GM21576 (cell line): ENCODE results near the gene PLIN4.
"Not testable (repeated sequence)": the region's sequence is repeated elsewhere in the genome, so short reads cannot be mapped to it uniquely, and the experiment has no call there.

Source experiments
- ATAC-seq: cut with Tn5 transposase; IDR thresholded peaks from one replicate; pipeline ENCODE4 v1.9.1; 2021; ENCODE audit warnings: mild to moderate bottlenecking, moderate library complexity; ENCODE audit not compliant: unreplicated experiment

PLIN4 gene

GRCh38 chr19:4527377-4527776 lies 9.1 kb upstream of the PLIN4 start:
- not testable (repeated sequence) for ATAC-seq

DNA sequence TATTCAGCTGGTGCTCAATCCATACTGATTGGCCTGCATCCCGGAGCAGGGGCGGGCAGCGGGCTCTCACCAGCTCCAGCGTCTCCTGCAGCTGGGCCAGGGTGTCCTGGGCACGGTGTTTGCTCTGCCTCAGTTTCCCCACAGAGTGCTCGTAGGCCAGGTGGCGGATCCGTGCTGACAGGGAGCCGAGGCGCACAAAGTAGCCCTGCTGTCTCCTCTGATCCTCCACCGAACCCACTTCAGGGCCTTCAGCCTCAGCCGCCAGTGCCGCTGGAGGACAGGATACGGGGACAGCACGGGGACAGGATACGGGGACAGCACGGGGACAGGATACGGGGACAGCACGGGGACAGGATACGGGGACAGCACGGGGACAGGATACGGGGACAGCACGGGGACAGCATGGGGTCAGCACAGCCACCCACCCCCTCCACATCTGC lies 7.3 kb upstream of the PLIN4 start:
- ATAC-seq, result no peak

DNA sequence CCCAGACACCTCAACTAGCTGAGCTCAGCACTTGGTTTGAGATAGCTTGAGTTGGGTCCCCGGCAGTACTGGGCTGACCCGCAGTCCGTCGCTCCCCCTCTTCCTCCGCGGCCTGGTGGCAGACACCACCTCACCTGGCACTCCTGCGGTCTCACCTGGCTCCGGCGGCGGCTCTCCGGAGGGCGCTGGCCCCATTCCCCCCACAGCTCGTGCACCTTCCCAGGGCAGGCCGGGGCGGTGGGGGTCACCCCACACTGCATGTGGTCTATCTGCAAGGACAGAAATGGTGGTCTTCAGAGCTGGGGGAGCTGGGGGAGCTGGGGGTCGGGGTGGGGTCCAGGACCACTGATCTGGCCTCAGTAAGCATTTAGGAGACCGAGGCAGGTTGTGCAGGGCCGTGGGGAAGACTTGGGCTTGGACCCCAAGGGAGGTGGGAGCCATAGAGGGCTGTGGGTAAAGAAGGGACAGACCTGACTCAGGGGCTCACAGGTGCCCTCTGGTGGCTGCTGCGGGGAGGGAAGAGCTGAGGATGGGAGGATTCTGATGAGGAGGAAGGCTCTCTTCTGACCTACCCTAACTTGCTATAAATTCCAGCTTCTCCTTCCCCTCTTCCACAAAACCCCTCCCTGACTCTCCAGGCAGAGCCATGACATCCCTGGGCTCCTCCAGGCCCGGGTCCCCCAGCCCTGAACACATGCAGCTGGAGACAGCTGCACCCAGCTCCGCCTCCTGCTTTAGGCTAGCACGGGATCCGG lies 6.7 kb upstream of the PLIN4 start:
- no peak for ATAC-seq

GRCh38 chr19:4523306-4524110 lies 5.2 kb upstream of the PLIN4 start:
- ATAC-seq, result no peak

DNA sequence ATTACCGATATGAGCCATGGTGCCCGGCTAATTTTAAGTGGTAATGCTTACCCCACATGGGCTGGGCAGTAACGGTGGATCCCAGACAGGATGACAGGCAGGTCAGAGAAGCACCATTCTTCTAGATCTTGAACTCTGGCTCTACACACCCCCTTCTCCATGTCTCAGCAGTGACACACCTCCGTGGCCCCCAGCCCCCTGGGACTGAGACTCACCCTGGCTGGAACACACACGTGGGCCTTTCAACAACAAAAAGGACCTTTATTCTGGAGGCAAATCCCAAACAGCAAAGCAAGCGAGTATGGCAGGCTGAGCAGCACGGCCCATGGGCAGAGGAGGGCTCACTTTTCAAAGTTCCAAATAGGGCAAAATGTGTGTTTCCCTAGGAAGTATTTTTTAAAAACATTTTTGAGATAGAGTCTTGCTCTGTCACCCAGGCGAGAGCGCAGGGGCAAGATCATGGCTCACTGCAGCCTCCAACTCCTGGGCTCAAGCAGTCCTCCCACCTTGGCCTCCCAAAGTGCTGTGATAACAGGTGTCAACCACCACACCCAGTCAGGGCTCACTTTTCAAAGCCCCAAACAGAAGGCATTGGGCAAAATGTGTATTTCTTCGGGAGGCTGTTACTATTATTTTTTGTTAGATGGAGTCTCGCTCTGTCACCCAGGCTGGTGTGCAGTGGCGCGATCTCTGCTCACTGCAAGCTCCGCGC lies 4.2 kb upstream of the PLIN4 start:
- ATAC-seq, result no peak

DNA sequence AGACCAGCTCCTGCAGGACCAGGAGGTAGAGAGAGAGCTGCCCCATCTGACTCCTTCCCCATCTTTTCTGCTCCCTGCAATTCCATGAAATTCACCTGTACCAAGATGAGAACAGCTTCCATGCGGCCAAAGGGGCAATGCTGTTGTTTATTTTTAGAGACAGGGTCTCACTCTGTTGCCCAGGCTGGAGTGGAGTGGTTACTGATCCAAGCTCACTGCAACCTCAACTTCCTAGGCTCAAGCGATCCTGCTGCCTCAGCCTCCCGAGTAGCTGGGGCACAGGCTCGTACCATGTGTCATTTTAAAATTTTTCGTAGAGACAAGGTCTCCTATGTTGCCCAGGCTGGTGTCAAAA lies 3.6 kb upstream of the PLIN4 start:
- ATAC-seq, result no peak

- ATAC-seq, result no peak
Measured at GRCh38 chr19:4521170-4521887, 3.0 kb upstream of the PLIN4 start.

DNA sequence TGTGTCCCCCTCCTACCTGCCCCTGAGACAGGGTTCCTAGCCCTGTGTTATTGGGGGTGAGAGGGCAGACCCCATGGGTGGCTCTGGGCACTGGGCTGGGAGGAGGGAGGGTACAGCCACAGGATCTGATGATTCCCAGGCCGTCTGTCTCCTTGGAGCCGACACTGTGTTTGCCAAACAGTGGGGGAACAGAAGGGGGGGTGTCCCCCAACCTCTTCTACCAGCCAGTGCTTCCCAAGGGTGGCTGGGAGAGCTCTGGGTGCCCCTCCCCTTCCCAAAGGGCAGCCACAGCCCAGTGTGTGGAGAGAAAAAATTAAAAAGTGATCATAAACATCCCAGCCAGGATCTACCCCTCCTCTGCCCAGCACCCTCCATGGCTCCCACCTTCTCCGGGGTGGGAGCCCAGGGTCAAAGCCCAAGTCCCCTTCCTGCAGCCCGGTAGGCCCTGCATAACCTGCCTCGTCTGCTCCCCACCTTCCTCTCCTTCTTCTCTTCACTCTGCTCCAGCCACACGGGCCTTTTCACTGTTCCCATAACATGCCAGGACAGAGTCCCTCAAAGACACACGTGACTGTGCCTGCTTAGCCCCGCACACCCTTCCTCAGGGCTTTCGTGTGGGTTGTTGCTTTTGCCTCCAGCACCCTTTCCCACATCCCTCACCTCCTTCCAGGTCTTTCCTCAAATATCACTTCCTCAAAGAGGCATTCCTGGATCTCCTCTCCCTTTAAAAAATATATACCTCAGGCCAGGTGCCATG lies 1.4 kb upstream of the PLIN4 start:
- ATAC-seq, result no peak

DNA sequence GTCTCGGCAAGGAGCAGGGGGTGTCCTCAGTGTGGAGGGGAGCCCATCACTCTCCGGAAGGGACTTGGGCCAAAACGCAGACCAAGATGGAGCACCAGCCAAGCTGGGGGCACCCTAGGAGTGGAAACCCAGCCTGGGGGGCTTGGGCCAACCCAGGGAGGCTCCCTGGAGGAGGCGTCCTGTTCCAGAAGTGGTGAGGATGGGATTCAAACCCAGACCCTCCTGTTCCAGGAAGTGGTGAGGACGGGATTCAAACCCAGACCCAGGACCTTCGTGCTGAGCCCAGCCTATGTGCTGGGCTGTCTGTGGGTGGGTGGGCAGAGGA lies 848 bp upstream of the PLIN4 start:
- ATAC-seq, result no peak

DNA sequence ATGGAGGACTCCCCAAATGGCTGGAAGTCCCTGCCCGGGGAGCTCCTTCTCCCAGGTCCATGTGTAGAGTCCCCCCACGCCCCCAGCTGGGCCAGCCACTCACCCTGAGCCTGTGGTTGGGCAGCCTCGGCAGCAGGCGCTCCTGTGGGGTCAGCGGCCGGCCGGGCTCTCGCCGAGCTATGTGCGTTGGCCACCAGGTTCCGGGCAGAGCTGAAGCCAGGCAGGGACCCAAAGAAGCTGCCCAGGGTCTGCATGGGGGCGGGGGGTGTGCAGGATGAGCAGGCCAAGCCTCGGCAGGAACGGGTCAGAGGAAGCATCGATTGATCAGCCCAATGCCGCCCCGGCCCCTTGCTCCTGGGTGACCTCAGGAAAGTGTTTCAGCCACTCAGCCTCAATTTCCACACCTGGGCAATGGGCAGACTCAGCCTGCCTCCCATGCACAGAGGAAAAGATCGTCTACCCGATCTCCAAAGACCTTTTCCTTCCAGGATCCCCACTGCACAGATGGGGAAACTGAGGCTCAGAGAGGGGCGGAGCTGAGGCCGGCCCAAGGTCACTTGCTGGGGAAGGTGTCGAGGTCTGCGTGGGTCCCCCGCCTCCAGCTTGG lies 732 bp downstream of the PLIN4 start:
- ATAC-seq, result no peak

- ATAC-seq, result no peak
Measured at GRCh38 chr19:4516939-4517300, 1.4 kb downstream of the PLIN4 start.

GRCh38 chr19:4516199-4516938 lies 1.9 kb downstream of the PLIN4 start:
- no peak for ATAC-seq

DNA sequence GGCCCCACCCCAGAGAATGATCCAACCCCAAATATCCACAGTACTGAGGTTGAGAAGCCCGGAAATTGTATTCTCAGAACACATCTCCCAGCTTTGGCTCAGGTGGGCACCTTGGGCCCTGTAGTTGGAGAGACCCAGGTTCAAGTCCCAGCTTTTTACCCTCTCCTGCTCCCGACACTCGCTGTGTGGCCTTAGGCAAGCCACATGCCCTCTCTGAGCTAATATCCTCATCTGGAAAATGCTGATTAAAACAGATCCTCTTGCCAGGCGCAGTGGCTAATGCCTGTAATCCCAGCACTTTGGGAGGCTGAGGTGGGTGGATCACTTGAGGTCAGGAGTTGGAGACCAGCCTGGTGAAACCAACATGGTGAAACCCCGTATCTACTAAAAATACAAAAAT lies 2.6 kb downstream of the PLIN4 start:
- no peak for ATAC-seq

DNA sequence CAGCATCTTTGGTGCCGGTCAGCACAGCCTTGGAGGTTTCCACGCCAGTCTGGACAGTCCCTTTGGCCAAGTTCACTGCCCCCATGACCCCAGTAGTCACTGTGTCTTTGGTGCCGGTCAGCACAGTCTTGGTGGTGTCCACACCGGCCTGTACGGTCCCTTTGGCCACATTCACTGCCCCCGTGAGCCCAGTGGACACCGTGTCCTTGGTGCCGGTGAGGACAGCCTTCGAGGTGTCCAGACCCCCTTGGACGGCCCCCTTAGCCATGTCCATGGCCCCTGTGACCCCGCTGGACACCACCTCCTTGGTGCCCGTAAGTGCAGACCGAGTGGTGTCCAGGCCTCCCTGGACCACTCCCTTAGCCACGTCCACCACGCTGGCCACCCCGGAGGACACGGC lies 5.0 kb downstream of the PLIN4 start:
- ATAC-seq, result no peak

- ATAC-seq, result no peak
Measured at GRCh38 chr19:4512070-4512469, 6.2 kb downstream of the PLIN4 start.

GRCh38 chr19:4511300-4512054 lies 6.8 kb downstream of the PLIN4 start:
- ATAC-seq, result no peak

- no peak for ATAC-seq
Measured at GRCh38 chr19:4510435-4511255, 7.6 kb downstream of the PLIN4 start.

- no peak for ATAC-seq
Measured at GRCh38 chr19:4508698-4509097, 9.6 kb downstream of the PLIN4 start.
